WTC11 (cell line): ENCODE data around the gene RRP8. TPM values are rescaled to one million over a fixed set of nuclear protein-coding genes. Genes with fewer than 3 reads are reported as not detected.
A peak's percentile ranks its signal among the peaks of the same experiment; 100 is the strongest.

Experiments used
- ATAC-seq: fragments of 200-7000 bp; cut with Tn5 transposase; 2 replicates; pipeline ENCODE4 v1.10.0; 2021; ENCODE audit warnings: mild to moderate bottlenecking, moderate library complexity
- CTCF ChIA-PET: fragments of 300-600 bp; sonication (Branson Sonifier 250); formaldehyde crosslinking; loops from one replicate; lab custom pipeline; 2021; ENCODE audit warnings: antibody characterized with exemption; lab: Charles Lee
- POLR2A ChIA-PET: fragments of 350-600 bp; sonication (Branson Sonifier 250); formaldehyde crosslinking; loops from one replicate; lab custom pipeline; 2021; ENCODE audit warnings: antibody characterized with exemption; lab: Charles Lee
- DNase-seq: peaks from one replicate; pipeline ENCODE4 v3.0.0; 2021; ENCODE audit warnings: low spot score
- H3K27ac Mint-ChIP-seq: 2 replicates; pipeline ENCODE4 v1.8.0; 2021; ENCODE audit warnings: mixed read lengths
- H3K27me3 Mint-ChIP-seq: 2 replicates; pipeline ENCODE4 v1.8.0; 2021; ENCODE audit warnings: low read depth, mild to moderate bottlenecking, moderate library complexity, mixed read lengths
- H3K36me3 Mint-ChIP-seq: 2 replicates; pipeline ENCODE4 v1.8.0; 2021; ENCODE audit warnings: mixed read lengths
- H3K4me1 Mint-ChIP-seq: 2 replicates; pipeline ENCODE4 v1.8.0; 2022; ENCODE audit warnings: mixed read lengths
- H3K4me3 Mint-ChIP-seq: 2 replicates; pipeline ENCODE4 v1.8.0; 2021; ENCODE audit warnings: mild to moderate bottlenecking, moderate library complexity, mixed read lengths
- H3K9me3 Mint-ChIP-seq: 2 replicates; pipeline ENCODE4 v1.8.0; 2021; ENCODE audit warnings: mixed read lengths
- AFF4 ChIP-seq: sonication (generic); formaldehyde crosslinking; IDR thresholded peaks from 2 replicates; pipeline ENCODE4 v1.8.1; 2023; ENCODE audit warnings: mild to moderate bottlenecking, missing genetic modification reagents, borderline replicate concordance
- ATF2 ChIP-seq: sonication (generic); formaldehyde crosslinking; IDR thresholded peaks from 2 replicates; pipeline ENCODE4 v1.8.1; 2022; ENCODE audit warnings: low read depth, missing genetic modification reagents, borderline replicate concordance
- ATF6 ChIP-seq: sonication (generic); formaldehyde crosslinking; IDR thresholded peaks from 2 replicates; pipeline ENCODE4 v1.8.1; 2023; ENCODE audit warnings: mild to moderate bottlenecking, missing genetic modification reagents
- CDX4 ChIP-seq: fragments of 250-450 bp; sonication (Bioruptor Pico); IDR thresholded peaks from 2 replicates; pipeline ENCODE4 v1.9.0; 2021; ENCODE audit warnings: moderate library complexity, mild to moderate bottlenecking, inconsistent platforms, borderline replicate concordance
- CREB1 ChIP-seq: sonication (generic); formaldehyde crosslinking; IDR thresholded peaks from 2 replicates; pipeline ENCODE4 v1.8.0; 2023; ENCODE audit warnings: mild to moderate bottlenecking, missing genetic modification reagents
- CREM ChIP-seq: sonication (generic); formaldehyde crosslinking; IDR thresholded peaks from 2 replicates; pipeline ENCODE4 v1.8.1; 2022; ENCODE audit warnings: mild to moderate bottlenecking, missing genetic modification reagents, moderate library complexity
- ELF4 ChIP-seq: sonication (generic); formaldehyde crosslinking; IDR thresholded peaks from 2 replicates; pipeline ENCODE4 v1.8.1; 2022; ENCODE audit warnings: low read depth, mild to moderate bottlenecking, moderate library complexity, missing genetic modification reagents
- FOXJ3 ChIP-seq: sonication (generic); formaldehyde crosslinking; IDR thresholded peaks from 2 replicates; pipeline ENCODE4 v1.9.0; 2021; ENCODE audit warnings: missing genetic modification reagents, mild to moderate bottlenecking, borderline replicate concordance
- FOXP4 ChIP-seq: sonication (generic); formaldehyde crosslinking; IDR thresholded peaks from 2 replicates; pipeline ENCODE4 v1.8.0; 2022; ENCODE audit warnings: mild to moderate bottlenecking, missing genetic modification reagents
- KAT7 ChIP-seq: sonication (generic); formaldehyde crosslinking; IDR thresholded peaks from 2 replicates; pipeline ENCODE4 v1.8.1; 2023; ENCODE audit warnings: missing genetic modification reagents, mild to moderate bottlenecking, borderline replicate concordance
- MYBL2 ChIP-seq: sonication (generic); formaldehyde crosslinking; IDR thresholded peaks from 2 replicates; pipeline ENCODE4 v1.8.1; 2023; ENCODE audit warnings: mild to moderate bottlenecking, moderate library complexity, missing genetic modification reagents
- NFE2L1 ChIP-seq: sonication (generic); formaldehyde crosslinking; IDR thresholded peaks from 2 replicates; pipeline ENCODE4 v1.8.1; 2023; ENCODE audit warnings: missing genetic modification reagents
- NR2C2 ChIP-seq: sonication (generic); formaldehyde crosslinking; IDR thresholded peaks from 2 replicates; pipeline ENCODE4 v1.8.0; 2022; ENCODE audit warnings: mild to moderate bottlenecking, missing genetic modification reagents
- OVOL2 ChIP-seq: fragments of 250-450 bp; sonication (Bioruptor Pico); IDR thresholded peaks from 2 replicates; pipeline ENCODE4 v1.9.0; 2021; ENCODE audit warnings: mild to moderate bottlenecking, borderline replicate concordance
- PRRX2 ChIP-seq: fragments of 250-450 bp; sonication (Bioruptor Pico); IDR thresholded peaks from 2 replicates; pipeline ENCODE4 v1.8.0; 2021; ENCODE audit warnings: mild to moderate bottlenecking
- SOX15 ChIP-seq: fragments of 250-450 bp; sonication (Bioruptor Pico); IDR thresholded peaks from 2 replicates; pipeline ENCODE4 v1.9.0; 2021; ENCODE audit warnings: mild to moderate bottlenecking
- TCF7 ChIP-seq: sonication (generic); formaldehyde crosslinking; IDR thresholded peaks from 2 replicates; pipeline ENCODE4 v1.8.0; 2022; ENCODE audit warnings: mild to moderate bottlenecking, low read depth, missing genetic modification reagents, moderate library complexity
- ZNF121 ChIP-seq: sonication (generic); formaldehyde crosslinking; IDR thresholded peaks from 2 replicates; pipeline ENCODE4 v1.8.0; 2023; ENCODE audit warnings: missing genetic modification reagents
- ZNF232 ChIP-seq: sonication (generic); formaldehyde crosslinking; IDR thresholded peaks from 2 replicates; pipeline ENCODE4 v1.8.0; 2022; ENCODE audit warnings: mild to moderate bottlenecking, missing genetic modification reagents
- ZNF263 ChIP-seq: sonication (generic); formaldehyde crosslinking; IDR thresholded peaks from 2 replicates; pipeline ENCODE4 v1.8.1; 2022; ENCODE audit warnings: low read depth, mild to moderate bottlenecking, moderate library complexity, missing genetic modification reagents
- ZNF396 ChIP-seq: fragments of 250-450 bp; sonication (Bioruptor Pico); IDR thresholded peaks from 2 replicates; pipeline ENCODE4 v1.8.0; 2021; ENCODE audit warnings: mild to moderate bottlenecking, moderate library complexity, borderline replicate concordance
- ZNF423 ChIP-seq: fragments of 250-450 bp; sonication (Bioruptor Pico); IDR thresholded peaks from 2 replicates; pipeline ENCODE4 v2.1.2; 2022; ENCODE audit warnings: mild to moderate bottlenecking, moderate library complexity
- ZNF512 ChIP-seq: sonication (generic); formaldehyde crosslinking; IDR thresholded peaks from 2 replicates; pipeline ENCODE4 v1.8.1; 2022; ENCODE audit warnings: missing genetic modification reagents, borderline replicate concordance
- total RNA-seq: library from RNA; stranded (reverse); gene quantifications from 3 replicates; pipeline ENCODE4 v1.2.3, GENCODE V29; 2021

The RRP8 gene
- total RNA-seq, 1 experiment from 2014 or later = 15.0 TPM

- no peaks in the 10 kb centered on the region for H3K9me3 Mint-ChIP-seq
- ChIA-PET CTCF (interaction anchor here (0.9 to 2.5 kb wide), 3 partner anchors 39 to 98 kb away, joined by 3 to 10 read pairs (median 4); partner anchors contain the start of gene MRPL17), POLR2A (interaction anchor here (1.2 kb wide), 1 partner anchor 10 kb away, joined by 4 read pairs; the partner anchor contains the start of gene TPP1)
- DNase-seq (no peak), ATAC-seq (no peak)
- no peak for TF ChIP-seq SOX15
- TF ChIP-seq PRRX2 (CRISPR knock-in tag) = no peak
- TF ChIP-seq ZNF423 (CRISPR knock-in tag) = no peak
- TF ChIP-seq FOXJ3 (CRISPR knock-in tag) = no peak
- TF ChIP-seq ZNF232 (CRISPR knock-in tag) = no peak
- no peak for TF ChIP-seq MYBL2
- TF ChIP-seq ZNF396 = no peak
- no peak for TF ChIP-seq NFE2L1 (CRISPR knock-in tag)
- TF ChIP-seq KAT7 (CRISPR knock-in tag) = no peak
- TF ChIP-seq ATF2 = no peak
- TF ChIP-seq TCF7 (CRISPR knock-in tag) = no peak
- TF ChIP-seq CREM = no peak
- no peak for TF ChIP-seq ELF4 (CRISPR knock-in tag)
- no peak for TF ChIP-seq CREB1
- TF ChIP-seq AFF4 (CRISPR knock-in tag) = no peak
- TF ChIP-seq ATF6 (CRISPR knock-in tag) = no peak
- no peak for TF ChIP-seq ZNF121
- no peak for TF ChIP-seq ZNF512 (CRISPR knock-in tag)
- no peak for TF ChIP-seq NR2C2 (CRISPR knock-in tag)
- no peaks in the 10 kb centered on the region for H3K36me3 Mint-ChIP-seq
- no peak overlapping the region for H3K27ac Mint-ChIP-seq
- H3K4me3 Mint-ChIP-seq = peak overlapping the region; percentile 55
- peaks cover 8% of the 10 kb centered on the region; the same call in 1 of the 2 replicates for H3K4me1 Mint-ChIP-seq
- peaks cover 41% of the 10 kb centered on the region for H3K27me3 Mint-ChIP-seq
Observed at GRCh38 chr11:6629573-6629891, 26.1 kb upstream of the RRP8 start.

GRCh38 chr11:6628526-6628925 is 25.1 kb upstream of the RRP8 start:
- no peak for ATAC-seq
- ChIA-PET POLR2A (interaction anchor here (1.2 kb wide), 1 partner anchor 9 kb away, joined by 4 read pairs; the partner anchor contains the start of gene TPP1), CTCF (no interaction called here)
- Mint-ChIP-seq H3K9me3 (no peaks in the 10 kb centered on the region), H3K36me3 (no peaks in the 10 kb centered on the region), H3K4me1 (peaks cover 8% of the 10 kb centered on the region; the same call in 1 of the 2 replicates), H3K27ac (no peak overlapping the region), H3K27me3 (peaks cover 41% of the 10 kb centered on the region), H3K4me3 (no peak overlapping the region)
- no peak for DNase-seq
- TF ChIP-seq NFE2L1 (CRISPR knock-in tag) (no peak), ATF2 (no peak), CDX4 (CRISPR knock-in tag) (no peak), OVOL2 (CRISPR knock-in tag) (no peak), PRRX2 (CRISPR knock-in tag) (no peak), FOXP4 (CRISPR knock-in tag) (no peak), ZNF263 (CRISPR knock-in tag) (no peak)
